Measurements from ENCODE around the gene CCDC92. TPM values are rescaled to one million over a fixed set of nuclear protein-coding genes. Genes with fewer than 3 reads are reported as not detected.

CCDC92 gene
- polyA plus RNA-seq, 1 of the 3 experiments (the other 2 are of a cell fraction): 53.5 TPM

DNA sequence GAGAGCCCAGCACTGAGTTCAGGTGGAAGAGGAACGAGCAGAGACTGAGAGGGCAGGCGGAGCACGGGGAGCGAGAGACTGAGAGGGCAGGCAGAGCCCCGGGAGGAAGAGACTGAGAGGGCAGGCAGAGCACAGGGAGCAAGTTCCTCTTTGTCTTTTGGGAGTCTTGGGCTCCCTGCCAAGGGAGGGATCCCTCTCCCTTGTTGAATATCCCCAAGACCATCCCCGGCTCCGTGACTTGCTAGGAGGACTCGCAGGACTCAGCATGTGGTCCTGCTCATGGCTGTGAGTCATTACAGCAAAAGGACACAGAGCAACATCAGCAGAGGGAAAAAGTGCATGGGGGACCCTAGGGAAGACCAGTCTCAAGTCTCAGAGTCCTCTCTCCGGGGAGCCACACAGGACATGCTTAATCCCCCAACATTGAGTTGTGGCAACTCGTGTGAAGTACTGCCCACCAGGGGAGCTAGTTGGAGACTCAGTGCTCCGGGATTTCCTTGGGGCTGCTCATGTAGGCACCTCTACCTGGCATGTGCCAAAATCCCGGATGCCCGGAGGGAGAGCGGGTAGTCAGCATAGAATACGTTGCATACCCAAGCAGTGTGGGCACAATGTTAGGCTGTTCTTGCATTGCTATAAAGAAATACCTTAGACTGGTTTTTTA lies 81.0 kb downstream of the CCDC92 start:
- WGBS (ENCODE audit: low lambda C conversion rate): 56% methylated on average over 11 of the region's 15 CpGs
- Histone ChIP-seq H4K20me1 (ENCODE audit: insufficient read depth) (no peaks in the 10 kb centered on the region), H3F3A (replicated peaks; ENCODE audit: insufficient read depth) (no peaks in the 10 kb centered on the region), H3K4me3 (ENCODE audit: low read depth in 2 of 2, low read length in 1 of 2) (no peak overlapping the region), H2AFZ (ENCODE audit: low read depth) (no peak overlapping the region), H3K27me3 (ENCODE audit: insufficient read depth) (peaks cover 11% of the 10 kb centered on the region; the same call in 1 of the 2 replicates), H3K9me2 (no peaks in the 10 kb centered on the region), H3K4me2 (no peak overlapping the region), H3K79me2 (ENCODE audit: insufficient read depth) (no peaks in the 10 kb centered on the region), H3K9me3 (no peaks in the 10 kb centered on the region), H3K9ac (no peak overlapping the region), H3K27ac (ENCODE audit: low read depth in 2 of 2, low read length in 1 of 2) (no peak overlapping the region), H3K36me3 (replicated peaks in 1 of 2; ENCODE audit: control insufficient read depth in 1 of 2, insufficient read depth in 2 of 2, low read length in 1 of 2) (no peaks in the 10 kb centered on the region), H3K4me1 (ENCODE audit: control insufficient read depth in 1 of 2, insufficient read depth in 2 of 2, low read depth in 1 of 2, low read length in 1 of 2) (no peaks in the 10 kb centered on the region)
- CTCF ChIA-PET: interaction anchor here (0.6 to 1.0 kb wide), 2 partner anchors 9 to 10 kb away, joined by 3 read pairs; no protein-coding TSS in a partner anchor
- POLR2A ChIA-PET: no interaction called here
- TF ChIP-seq, protein P1, sequence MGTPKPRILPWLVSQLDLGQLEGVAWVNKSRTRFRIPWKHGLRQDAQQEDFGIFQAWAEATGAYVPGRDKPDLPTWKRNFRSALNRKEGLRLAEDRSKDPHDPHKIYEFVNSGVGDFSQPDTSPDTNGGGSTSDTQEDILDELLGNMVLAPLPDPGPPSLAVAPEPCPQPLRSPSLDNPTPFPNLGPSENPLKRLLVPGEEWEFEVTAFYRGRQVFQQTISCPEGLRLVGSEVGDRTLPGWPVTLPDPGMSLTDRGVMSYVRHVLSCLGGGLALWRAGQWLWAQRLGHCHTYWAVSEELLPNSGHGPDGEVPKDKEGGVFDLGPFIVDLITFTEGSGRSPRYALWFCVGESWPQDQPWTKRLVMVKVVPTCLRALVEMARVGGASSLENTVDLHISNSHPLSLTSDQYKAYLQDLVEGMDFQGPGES (IDR thresholded peaks at IDR 0.05; ENCODE audit: low read depth, low read length): no peak
- DNase-seq: no peak

DNA sequence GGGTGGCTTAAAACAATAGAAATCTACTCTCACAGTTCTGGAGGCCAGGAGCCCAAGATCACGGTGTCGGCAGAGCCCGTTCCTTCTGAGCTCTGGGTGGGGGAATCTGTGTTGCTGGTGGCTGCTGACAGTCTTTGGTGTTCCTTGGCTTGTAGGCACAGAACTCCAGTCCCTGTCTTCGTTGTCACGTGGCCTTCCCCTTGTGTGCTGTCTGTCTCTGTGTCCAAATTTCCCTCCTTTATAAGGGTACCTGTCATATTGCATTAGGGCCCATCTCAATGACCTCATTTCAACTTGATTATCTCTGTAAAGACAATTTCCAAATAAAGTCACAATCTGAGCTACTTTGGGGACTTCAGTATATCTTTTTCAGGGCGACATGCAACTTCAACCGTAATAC lies 81.6 kb downstream of the CCDC92 start:
- DNase-seq: no peak
- Histone ChIP-seq H3K9ac (no peak overlapping the region), H3F3A (replicated peaks; ENCODE audit: insufficient read depth) (no peaks in the 10 kb centered on the region), H3K36me3 (replicated peaks in 1 of 2; ENCODE audit: control insufficient read depth in 1 of 2, insufficient read depth in 2 of 2, low read length in 1 of 2) (no peaks in the 10 kb centered on the region), H3K4me2 (no peak overlapping the region), H3K27ac (ENCODE audit: low read depth in 2 of 2, low read length in 1 of 2) (no peak overlapping the region), H2AFZ (ENCODE audit: low read depth) (no peak overlapping the region), H3K4me1 (ENCODE audit: control insufficient read depth in 1 of 2, insufficient read depth in 2 of 2, low read depth in 1 of 2, low read length in 1 of 2) (no peaks in the 10 kb centered on the region), H3K9me3 (no peaks in the 10 kb centered on the region), H4K20me1 (ENCODE audit: insufficient read depth) (no peaks in the 10 kb centered on the region), H3K9me2 (no peaks in the 10 kb centered on the region), H3K79me2 (ENCODE audit: insufficient read depth) (no peaks in the 10 kb centered on the region), H3K4me3 (ENCODE audit: low read depth in 2 of 2, low read length in 1 of 2) (no peak overlapping the region), H3K27me3 (ENCODE audit: insufficient read depth) (peaks cover 11% of the 10 kb centered on the region; the same call in 1 of the 2 replicates)
- ChIA-PET POLR2A (no interaction called here), CTCF (interaction anchor here (0.8 to 1.0 kb wide), 2 partner anchors 14 to 92 kb away, joined by 3 read pairs; no protein-coding TSS in a partner anchor)
- 92% methylated on average over 7 of the region's 7 CpGs for WGBS (ENCODE audit: low lambda C conversion rate)
- TF ChIP-seq, protein P2, sequence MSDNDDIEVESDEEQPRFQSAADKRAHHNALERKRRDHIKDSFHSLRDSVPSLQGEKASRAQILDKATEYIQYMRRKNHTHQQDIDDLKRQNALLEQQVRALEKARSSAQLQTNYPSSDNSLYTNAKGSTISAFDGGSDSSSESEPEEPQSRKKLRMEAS (IDR thresholded peaks at IDR 0.05; ENCODE audit: low read depth): no peak
- TF ChIP-seq TEAD4 (IDR thresholded peaks at IDR 0.05; ENCODE audit: borderline replicate concordance, insufficient read depth) (no peak), GABPA (IDR thresholded peaks at IDR 0.05; ENCODE audit: low read depth) (no peak), NFIC (IDR thresholded peaks at IDR 0.05; ENCODE audit: borderline replicate concordance) (no peak), FOXM1 (IDR thresholded peaks at IDR 0.05; ENCODE audit: low read depth) (no peak), MXI1 (IDR thresholded peaks at IDR 0.05; ENCODE audit: low read depth, low read length) (no peak), FOSL2 (IDR thresholded peaks at IDR 0.05; ENCODE audit: borderline replicate concordance, low read depth) (no peak), RFX5 (IDR thresholded peaks at IDR 0.05; ENCODE audit: low read length) (no peak), CHD2 (IDR thresholded peaks at IDR 0.05; ENCODE audit: low read length, partially characterized antibody) (no peak)

GRCh38 chr12:123890536-123890902 lies 82.1 kb downstream of the CCDC92 start:
- Histone ChIP-seq H2AFZ (ENCODE audit: low read depth) (no peak overlapping the region), H3K9me2 (no peaks in the 10 kb centered on the region), H3K79me2 (ENCODE audit: insufficient read depth) (no peaks in the 10 kb centered on the region), H3K4me1 (ENCODE audit: control insufficient read depth in 1 of 2, insufficient read depth in 2 of 2, low read depth in 1 of 2, low read length in 1 of 2) (no peaks in the 10 kb centered on the region), H3K36me3 (replicated peaks in 1 of 2; ENCODE audit: control insufficient read depth in 1 of 2, insufficient read depth in 2 of 2, low read length in 1 of 2) (no peaks in the 10 kb centered on the region), H3K4me3 (ENCODE audit: low read depth in 2 of 2, low read length in 1 of 2) (no peak overlapping the region), H4K20me1 (ENCODE audit: insufficient read depth) (no peaks in the 10 kb centered on the region), H3K9ac (no peak overlapping the region), H3K4me2 (no peak overlapping the region), H3K9me3 (no peaks in the 10 kb centered on the region), H3K27ac (ENCODE audit: low read depth in 2 of 2, low read length in 1 of 2) (no peak overlapping the region), H3K27me3 (ENCODE audit: insufficient read depth) (peaks cover 11% of the 10 kb centered on the region; the same call in 1 of the 2 replicates), H3F3A (replicated peaks; ENCODE audit: insufficient read depth) (no peaks in the 10 kb centered on the region)
- DNase-seq: no peak
- CTCF ChIA-PET: interaction anchor here (0.8 to 1.0 kb wide), 2 partner anchors 14 to 93 kb away, joined by 3 read pairs; no protein-coding TSS in a partner anchor
- 74% methylated on average over 10 of the region's 10 CpGs for WGBS (ENCODE audit: low lambda C conversion rate)
- POLR2A ChIA-PET: no interaction called here
- TF ChIP-seq RFX5 (IDR thresholded peaks at IDR 0.05; ENCODE audit: low read length) (no peak), CHD2 (IDR thresholded peaks at IDR 0.05; ENCODE audit: low read length, partially characterized antibody) (no peak), YY1 (IDR thresholded peaks at IDR 0.05; ENCODE audit: low read depth) (no peak), FOXM1 (IDR thresholded peaks at IDR 0.05; ENCODE audit: low read depth) (no peak), ZBTB33 (IDR thresholded peaks at IDR 0.05; ENCODE audit: borderline replicate concordance, low read depth) (no peak), TEAD4 (IDR thresholded peaks at IDR 0.05; ENCODE audit: borderline replicate concordance, insufficient read depth) (no peak), TAF1 (IDR thresholded peaks at IDR 0.05; ENCODE audit: borderline replicate concordance, low read depth, low read length) (no peak), RXRA (IDR thresholded peaks at IDR 0.05; ENCODE audit: borderline replicate concordance, low read depth) (no peak)

All from SK-N-SH (cell line).